HG02642 (cell line): ENCODE data around the gene CKAP4.
"Not testable (repeated sequence)": the region's sequence is repeated elsewhere in the genome, so short reads cannot be mapped to it uniquely, and the experiment has no call there.

Experiments used
- ATAC-seq: cut with Tn5 transposase; IDR thresholded peaks from one replicate; pipeline ENCODE4 v1.9.1; 2021; ENCODE audit warnings: mild to moderate bottlenecking; ENCODE audit not compliant: unreplicated experiment, poor library complexity

The CKAP4 gene, protein sequence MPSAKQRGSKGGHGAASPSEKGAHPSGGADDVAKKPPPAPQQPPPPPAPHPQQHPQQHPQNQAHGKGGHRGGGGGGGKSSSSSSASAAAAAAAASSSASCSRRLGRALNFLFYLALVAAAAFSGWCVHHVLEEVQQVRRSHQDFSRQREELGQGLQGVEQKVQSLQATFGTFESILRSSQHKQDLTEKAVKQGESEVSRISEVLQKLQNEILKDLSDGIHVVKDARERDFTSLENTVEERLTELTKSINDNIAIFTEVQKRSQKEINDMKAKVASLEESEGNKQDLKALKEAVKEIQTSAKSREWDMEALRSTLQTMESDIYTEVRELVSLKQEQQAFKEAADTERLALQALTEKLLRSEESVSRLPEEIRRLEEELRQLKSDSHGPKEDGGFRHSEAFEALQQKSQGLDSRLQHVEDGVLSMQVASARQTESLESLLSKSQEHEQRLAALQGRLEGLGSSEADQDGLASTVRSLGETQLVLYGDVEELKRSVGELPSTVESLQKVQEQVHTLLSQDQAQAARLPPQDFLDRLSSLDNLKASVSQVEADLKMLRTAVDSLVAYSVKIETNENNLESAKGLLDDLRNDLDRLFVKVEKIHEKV

DNA sequence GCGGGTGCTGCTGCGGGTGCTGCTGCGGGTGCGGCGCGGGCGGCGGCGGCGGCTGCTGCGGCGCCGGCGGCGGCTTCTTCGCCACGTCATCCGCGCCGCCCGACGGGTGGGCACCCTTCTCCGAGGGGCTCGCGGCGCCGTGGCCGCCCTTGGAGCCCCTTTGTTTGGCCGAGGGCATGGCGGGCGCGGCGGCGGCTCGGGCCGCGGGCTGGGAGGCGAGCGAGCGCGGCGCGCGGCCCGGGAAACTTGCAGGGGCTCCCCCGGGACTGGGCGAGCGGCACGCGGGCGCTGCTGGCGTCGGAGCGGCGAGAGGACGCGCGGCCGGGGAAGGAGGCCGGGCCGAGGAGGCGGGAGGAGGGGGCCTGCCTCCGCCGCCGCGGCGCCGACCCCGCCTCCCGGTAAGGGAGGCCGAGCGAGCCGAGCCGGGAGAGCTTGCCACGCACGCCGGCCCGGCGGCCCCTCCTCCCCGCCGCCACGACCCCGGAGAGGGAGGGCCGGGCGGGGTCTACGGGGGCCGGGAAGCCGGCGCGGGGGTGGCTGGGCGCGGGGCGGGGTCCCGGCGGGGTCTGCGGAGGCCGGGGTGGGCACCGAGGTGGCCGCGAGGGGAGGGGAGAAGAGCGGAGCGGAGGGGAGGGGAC is at the start of gene CKAP4:
CKAP4 (minus strand) TSS at position 347 of the 638 bp plus-strand sequence; CDS start at position 178, 169 bp downstream.
- ATAC-seq = peak; percentile 59

DNA sequence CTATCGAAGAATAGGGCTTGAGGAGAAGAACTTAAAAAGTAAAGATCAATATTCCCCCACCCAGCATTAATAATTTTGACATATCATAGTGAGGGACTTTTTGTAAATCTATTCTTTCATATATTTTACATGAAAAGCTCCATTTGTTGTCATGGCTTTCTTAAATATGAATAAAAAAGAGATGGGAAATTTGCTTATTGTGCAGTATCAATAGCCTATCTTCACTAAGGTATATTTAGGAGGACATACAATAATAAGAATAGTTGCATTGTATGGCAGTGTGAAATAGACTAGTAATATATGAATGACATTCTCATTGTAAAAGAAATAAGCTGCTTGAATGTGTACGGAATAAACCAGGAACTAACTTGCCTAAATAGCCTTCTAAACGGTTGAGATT is 49.3 kb upstream of the CKAP4 start:
- no peak for ATAC-seq

DNA sequence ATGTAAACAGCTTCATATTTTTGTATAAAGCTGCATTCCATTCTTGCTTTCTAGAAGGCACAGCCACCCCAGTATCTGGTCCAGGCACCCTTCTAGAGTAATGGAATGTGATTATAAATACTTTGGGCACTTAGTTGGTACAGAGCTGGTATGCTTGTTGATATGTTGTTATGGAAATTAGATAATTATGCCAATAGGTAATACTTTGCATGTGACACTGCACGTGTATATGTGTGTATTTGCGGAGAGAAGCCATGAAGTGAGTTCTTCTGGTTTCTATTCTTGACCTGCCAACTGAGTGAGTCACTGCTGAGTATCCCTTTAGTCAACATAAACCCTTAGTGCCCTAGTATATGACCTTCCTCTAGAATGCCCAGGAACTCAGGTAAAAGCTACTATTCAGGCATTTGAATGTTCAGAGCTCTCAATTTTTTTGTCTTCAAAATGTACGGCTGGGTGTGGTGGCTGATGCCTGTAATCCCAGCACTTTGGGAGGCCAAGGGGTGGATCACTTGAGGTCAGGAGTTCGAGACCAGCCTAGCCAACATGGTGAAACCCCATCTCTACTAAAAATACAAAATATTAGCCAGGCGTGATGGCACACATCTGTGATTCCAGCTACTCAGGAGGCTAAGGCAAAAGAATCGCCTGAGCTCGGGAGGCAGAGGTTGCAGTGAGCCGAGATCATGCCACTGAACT is 48.5 kb upstream of the CKAP4 start:
- ATAC-seq = no peak

DNA sequence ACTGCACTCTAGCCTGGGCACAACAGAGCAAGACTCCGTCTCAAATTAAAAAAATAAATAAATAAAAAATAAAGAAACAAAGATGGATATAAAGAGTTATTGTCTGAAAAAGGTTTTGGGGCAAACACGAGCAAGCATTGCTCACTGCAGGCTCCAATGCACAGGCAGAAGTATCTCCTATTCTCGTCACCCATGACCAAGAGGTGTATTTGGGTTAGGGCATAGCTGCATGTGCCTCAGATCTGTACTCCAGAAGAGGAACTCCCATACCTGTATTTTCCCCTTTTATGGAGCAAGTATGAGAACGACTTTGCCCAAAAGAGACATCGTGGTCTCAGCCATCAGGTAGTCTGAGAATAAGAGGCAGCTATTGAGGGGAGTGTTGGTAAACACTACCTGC is 44.5 kb upstream of the CKAP4 start:
- ATAC-seq = no peak

DNA sequence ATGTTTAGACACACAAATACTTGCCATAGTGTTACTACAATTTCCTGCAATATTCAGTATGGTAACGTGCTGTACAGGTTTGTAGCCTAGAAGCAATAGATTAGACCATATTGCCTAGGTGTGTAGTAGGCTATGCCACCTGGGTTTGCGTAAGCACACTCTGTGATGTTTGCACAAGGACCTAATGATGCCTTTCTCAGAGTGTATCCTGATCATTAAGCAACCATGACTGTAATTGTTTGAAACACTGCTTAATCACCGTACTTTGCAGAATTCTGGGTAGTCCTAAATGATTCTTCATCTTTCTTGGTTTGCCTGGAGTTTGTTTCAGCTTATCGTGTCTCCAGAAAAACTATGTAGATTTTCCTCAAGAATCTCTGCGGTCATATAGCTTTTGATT is 43.5 kb upstream of the CKAP4 start:
- ATAC-seq = no peak

DNA sequence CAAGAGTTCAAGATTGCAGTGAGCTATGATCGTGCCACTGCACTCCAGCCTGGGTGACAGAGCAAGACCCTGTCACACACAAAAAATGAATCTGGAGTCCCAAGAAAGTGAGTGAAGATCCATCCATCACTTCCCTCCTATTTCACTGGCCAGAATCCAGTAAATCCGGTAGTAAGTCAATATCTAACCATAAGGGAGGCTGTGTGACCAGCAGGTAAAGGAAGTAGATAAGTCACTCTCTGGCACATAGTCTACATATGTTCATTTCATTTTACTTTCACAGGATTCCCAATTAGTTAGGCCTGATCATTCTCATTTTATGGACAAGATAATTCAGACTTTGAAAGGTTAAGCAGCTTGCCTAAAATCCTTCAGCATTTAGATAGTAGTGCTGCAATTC is 42.8 kb upstream of the CKAP4 start:
- ATAC-seq = no peak

DNA sequence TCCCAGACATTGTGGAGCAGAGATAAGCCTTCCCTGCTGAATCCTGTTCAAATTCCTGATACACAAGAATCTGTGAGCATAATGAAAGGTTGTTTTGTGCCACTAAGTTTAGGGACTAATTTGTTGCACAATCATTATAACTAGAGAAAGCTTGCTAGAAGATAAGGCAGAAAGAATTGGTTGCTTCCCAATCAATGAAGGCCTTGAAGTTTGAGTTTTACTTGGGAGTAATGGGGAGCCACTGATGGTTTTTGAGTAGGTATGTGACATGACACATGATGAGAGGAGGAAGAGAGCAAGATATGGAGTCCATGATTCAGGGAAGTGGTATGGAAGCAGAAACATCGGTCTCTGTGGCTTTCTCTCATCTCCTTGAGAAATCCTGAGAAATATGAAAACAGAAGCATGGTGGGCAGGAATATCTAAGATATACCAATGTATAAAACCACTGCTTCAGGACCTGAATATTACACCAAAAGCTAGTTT is 41.4 kb upstream of the CKAP4 start:
- no peak for ATAC-seq

DNA sequence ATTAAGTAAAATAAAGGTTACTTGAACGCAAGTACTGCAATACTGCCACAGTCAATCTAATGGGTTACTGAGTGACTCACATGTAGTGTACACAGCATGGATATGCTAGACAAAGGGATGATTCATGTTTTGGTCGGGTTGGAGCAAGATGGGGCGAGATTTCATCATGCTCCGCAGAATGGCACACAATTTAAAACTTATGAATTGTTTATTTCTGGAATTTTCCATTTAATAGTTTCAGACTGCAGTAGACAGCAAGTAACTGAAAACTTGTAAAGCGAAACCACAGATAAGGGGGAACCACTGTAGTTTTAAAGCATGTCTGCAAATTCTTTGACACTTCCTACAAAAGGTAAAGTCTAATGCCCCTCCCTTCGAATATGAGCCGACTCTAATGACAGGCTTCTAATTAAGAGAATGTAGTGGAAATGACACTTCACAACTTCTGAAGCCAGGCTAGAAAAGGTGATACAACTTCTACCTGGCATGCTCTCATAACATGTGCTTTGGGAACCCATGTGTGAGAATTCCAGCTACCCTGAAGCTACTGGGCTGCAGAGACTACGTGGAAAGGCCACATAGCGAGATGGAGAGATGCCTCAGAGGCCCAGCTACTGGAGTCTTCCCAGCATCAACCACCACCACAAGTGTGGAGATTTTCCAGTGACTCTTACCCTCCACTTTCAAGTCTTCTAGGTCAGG is 40.8 kb upstream of the CKAP4 start:
- ATAC-seq = no peak

DNA sequence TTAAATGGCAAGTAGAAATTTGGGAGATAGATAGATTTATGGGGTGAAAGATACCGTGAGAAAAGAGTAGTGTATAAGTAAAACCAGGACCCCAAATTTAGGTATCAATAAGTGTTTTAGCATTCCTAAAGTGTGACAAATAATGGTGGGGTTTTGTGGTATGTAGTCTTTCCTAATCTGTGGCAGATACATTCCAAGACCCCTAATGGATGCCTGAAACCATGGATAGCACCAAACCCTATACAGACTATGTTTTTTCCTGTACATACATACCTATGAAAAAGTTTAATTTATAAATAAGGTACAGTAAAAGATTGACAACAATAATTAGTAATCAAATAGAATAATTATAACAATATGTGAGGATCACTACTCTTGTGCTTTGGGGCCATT is 40.3 kb upstream of the CKAP4 start:
- ATAC-seq = no peak

DNA sequence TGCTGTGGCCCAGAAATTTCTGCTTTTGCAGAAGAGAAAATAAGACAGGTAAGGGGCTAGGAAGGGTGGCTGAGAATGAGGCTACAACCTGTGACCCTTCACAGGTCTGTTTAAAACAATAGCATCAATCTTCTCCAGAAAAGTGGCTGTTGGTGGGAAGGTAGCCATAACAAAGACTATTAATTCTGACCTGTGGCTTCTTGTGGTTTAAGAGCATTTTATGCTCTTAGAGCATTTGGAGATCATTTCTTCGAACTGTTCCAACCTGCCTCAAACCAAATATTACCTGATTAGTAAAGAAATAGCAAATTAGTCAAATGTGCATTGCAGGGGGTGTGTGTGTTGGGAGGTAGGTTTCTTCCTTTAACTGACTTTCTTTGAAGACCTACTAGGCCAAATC is 39.5 kb upstream of the CKAP4 start:
- no peak for ATAC-seq

DNA sequence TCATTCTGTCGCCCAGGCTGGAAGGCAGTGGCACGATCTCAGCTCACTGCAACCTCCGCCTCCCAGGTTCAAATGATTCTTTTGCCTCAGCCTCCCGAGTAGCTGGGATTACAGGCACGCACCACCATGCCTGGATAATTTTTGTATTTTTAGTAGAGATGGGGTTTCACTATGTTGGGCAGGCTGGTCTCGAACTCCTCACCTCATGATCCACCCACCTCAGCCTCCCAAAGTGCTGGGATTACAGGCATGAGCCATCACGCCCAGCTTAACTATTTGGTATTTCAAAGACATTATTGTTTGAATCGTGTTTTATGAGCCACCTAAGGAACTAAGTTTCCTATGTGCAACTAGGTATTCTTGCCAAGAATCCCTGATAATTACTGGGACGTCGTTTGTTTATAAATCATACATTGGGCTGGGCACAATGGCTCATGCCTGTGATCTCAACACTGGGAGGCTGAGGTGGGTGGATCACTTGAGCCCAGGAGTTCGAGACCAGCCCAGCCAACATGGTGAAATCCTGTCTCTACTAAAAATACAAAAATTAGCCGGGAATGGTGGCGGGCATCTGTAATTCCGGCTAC is 38.8 kb upstream of the CKAP4 start:
- not testable (repeated sequence) for ATAC-seq

DNA sequence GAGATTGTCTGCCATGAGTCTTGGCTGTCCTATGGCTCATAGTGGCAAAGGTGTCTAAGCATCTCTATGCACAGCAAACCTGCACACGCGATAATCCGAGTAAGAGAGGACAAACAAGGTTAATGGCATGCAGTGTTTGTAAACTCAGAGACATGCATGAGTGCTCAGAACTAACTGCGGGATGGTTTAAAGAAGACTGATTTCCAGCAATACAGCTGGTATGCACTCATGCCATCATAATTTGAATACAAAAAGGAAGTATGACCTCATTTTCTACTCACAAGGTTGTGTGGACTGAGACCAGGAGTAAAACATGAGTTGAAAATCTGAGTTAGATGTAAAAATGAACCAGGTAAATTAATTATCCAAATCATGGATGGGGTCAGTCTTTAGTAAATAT is 38.2 kb upstream of the CKAP4 start:
- no peak for ATAC-seq

DNA sequence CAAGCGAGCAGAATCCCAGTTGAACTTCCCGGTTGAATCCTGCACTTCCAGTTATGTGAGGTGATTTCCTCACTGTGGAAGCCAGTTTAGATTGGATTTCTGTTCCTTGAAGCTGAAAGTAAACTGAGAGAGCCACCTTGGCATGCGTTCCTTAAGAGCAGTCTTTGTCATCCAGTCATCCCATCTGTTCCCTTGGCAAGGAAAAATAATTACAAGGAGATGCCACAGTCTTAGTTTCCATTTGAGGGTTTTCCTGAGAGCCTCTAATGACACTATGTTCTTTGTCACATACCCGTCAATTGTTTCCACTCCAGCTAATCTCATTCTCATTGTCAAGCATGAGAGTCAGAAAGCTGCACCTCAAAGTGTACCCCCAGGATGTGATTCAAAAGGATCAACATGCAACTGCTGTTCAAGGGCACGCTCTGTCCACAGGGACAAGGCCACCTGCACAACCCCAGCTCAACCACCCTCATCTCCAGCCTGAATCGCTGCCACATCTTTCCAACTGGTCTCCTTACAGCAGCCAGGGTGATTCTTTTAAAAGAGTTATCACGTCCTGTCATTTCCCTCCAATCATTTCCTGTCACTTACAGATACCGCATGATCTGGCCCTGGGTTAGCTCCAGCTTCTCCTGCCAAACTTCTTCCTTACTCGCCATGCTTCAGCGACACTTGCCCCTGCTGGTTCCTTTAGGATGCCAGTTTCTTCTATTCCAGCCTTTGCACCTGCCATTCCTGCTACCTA is 36.7 kb upstream of the CKAP4 start:
- no peak for ATAC-seq

DNA sequence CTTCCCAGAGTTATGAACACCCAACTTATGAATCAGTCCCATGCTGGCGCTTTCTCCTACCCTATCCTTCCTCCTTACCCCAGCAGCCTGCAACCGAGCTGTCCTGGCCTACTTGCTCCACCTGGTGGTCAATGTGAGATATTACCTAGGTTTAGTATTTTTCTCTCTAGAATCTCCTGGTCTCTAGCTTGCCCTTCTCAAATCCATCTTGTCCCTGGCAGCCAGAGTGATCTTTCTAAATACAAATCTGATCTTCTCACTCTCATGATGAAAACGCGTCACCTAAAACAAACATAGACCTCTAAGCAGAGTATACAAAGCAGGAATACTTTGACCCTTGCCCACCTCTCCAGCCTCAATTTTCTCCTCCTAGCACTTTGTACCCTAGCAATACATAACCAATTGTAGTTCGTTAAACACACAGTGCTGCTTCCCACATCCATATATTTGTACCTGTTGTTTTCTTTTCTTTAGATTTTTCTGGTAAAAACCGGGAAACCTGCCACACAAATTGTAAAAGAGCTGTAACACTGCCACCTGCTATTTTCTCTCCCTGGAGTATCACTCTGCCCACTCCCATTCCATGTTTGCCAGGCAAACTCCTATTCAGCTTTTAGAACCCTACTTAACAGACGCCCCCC is 34.8 kb upstream of the CKAP4 start:
- peak; percentile 67 for ATAC-seq

DNA sequence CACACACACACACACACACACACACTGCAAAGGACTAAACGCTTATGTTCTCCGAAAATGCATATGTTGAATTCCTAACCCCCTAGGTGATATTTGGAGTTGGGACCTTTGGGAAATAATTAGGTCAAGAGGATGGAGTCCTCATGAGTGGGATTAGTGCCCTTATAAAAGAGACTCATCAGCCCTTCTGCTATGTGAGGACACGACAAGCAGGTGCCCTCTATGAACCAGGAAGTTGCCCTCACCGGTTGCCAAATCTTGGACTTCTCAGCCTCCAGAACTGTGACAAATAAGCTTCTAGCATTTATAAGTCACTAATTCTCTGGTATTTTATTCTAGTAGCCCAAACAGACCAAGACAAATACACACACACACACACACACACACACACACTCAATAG is 34.0 kb upstream of the CKAP4 start:
- no peak for ATAC-seq

DNA sequence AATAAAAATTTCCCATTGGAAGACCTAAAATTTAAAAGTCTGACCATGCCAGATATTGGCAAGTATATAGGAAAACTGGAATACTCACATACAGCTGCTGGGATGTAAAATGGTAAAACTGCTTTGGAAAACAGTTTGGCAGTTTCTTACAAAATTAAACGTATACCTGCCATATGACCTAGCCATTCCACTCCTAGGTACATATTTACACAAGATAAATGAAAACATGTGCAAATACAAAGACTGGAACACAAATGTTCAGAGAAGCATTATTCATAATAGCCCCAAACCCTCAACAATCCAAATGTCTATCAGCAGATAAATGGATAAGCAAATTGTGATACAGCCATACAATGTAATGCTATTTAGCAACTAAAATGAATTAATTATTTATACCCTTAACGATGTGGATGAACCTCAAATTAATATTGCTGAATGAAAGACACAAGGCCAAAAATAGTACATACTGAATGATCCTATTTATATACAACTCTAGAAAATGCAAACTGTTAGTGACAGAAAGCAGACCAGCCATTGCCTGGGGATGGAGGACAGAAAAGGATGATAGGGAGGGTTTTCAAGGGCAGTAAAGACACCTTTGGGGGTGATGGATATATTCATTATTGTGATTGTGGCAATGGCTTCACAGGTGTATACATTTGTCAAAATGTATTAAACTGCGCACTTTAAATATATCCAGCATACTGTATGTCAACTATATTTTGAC is 33.4 kb upstream of the CKAP4 start:
- ATAC-seq = no peak

DNA sequence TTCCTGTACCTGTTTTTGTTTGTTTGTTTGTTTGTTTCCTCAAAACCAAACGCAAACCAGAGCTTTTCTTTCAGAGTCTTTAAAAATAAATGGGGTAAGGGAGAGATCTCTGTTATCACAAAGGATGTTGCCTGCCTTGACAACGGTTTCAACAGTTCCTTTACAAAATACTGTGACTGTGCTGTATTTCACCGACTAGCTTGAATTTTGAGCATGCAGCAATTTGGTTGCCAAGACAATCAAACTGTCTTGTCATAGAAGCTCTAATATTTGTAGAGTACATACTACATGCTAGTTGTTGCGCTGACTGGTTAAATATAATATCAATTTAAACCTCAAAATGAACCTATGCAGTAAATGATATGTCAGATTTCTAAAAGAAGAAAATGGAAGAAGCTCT is 32.3 kb upstream of the CKAP4 start:
- ATAC-seq = no peak
